SK-N-SH treated with all-trans-retinoic acid at 6 μM for 48 hours (cell line): ENCODE results near the gene ILKAP.

Experiments used
- ATAC-seq: fragments of 200-7000 bp; cut with Tn5 transposase; 3 replicates; pipeline ENCODE4 v1.9.1; 2020; ENCODE audit warnings: mild to moderate bottlenecking, moderate library complexity
- ARNTL ChIP-seq: fragments of 450-650 bp; formaldehyde crosslinking; IDR thresholded peaks from 2 replicates; pipeline ENCODE4 v1.5.0; 2020; ENCODE audit warnings: low read depth, mild to moderate bottlenecking, moderate library complexity, borderline replicate concordance
- BACH2 ChIP-seq: fragments of 250-450 bp; sonication (Bioruptor Pico); IDR thresholded peaks from 2 replicates; pipeline ENCODE4 v1.9.0; 2021; ENCODE audit warnings: mild to moderate bottlenecking, borderline replicate concordance
- CREB5 ChIP-seq: fragments of 250-450 bp; sonication (Bioruptor Pico); IDR thresholded peaks from 2 replicates; pipeline ENCODE4 v1.5.1; 2020; ENCODE audit warnings: low read depth, mild to moderate bottlenecking, moderate library complexity
- CSDC2 ChIP-seq: fragments of 250-450 bp; sonication (Bioruptor Pico); IDR thresholded peaks from 2 replicates; pipeline ENCODE4 v1.5.0; 2020; ENCODE audit warnings: mild to moderate bottlenecking, moderate library complexity
- CSRNP3 ChIP-seq: fragments of 250-450 bp; sonication (Bioruptor Pico); IDR thresholded peaks from 2 replicates; pipeline ENCODE4 v1.5.1; 2021; ENCODE audit warnings: mild to moderate bottlenecking, moderate library complexity
- ESRRG ChIP-seq: fragments of 250-450 bp; sonication (Bioruptor Pico); IDR thresholded peaks from 2 replicates; pipeline ENCODE4 v1.6.1; 2021; ENCODE audit warnings: mild to moderate bottlenecking
- ISL1 ChIP-seq: fragments of 250-450 bp; sonication (Bioruptor Pico); IDR thresholded peaks from 2 replicates; pipeline ENCODE4 v2.1.2; 2022; ENCODE audit warnings: mild to moderate bottlenecking, moderate library complexity
- OSR1 ChIP-seq: fragments of 250-450 bp; sonication (Bioruptor Pico); IDR thresholded peaks from 2 replicates; pipeline ENCODE4 v1.8.0; 2022; ENCODE audit warnings: moderate library complexity, mild to moderate bottlenecking, inconsistent platforms
- PATZ1 ChIP-seq: fragments of 250-450 bp; sonication (Bioruptor Pico); IDR thresholded peaks from 2 replicates; pipeline ENCODE4 v1.8.0; 2020; ENCODE audit warnings: mild to moderate bottlenecking, moderate library complexity, borderline replicate concordance
- PPARA ChIP-seq: fragments of 250-450 bp; sonication (Bioruptor Pico); IDR thresholded peaks from 2 replicates; pipeline ENCODE4 v1.5.0; 2020; ENCODE audit warnings: mild to moderate bottlenecking, borderline replicate concordance
- SNAI2 ChIP-seq: fragments of 250-450 bp; sonication (Bioruptor Pico); IDR thresholded peaks from 2 replicates; pipeline ENCODE4 v1.5.0; 2020; ENCODE audit warnings: mild to moderate bottlenecking, moderate library complexity
- TCF4 ChIP-seq: fragments of 250-450 bp; sonication (Bioruptor Pico); IDR thresholded peaks from 2 replicates; pipeline ENCODE4 v1.8.0; 2021; ENCODE audit warnings: mild to moderate bottlenecking, moderate library complexity, borderline replicate concordance
- TOX ChIP-seq: fragments of 250-450 bp; sonication (Bioruptor Pico); IDR thresholded peaks from 2 replicates; pipeline ENCODE4 v1.8.0; 2021; ENCODE audit warnings: mild to moderate bottlenecking, moderate library complexity, borderline replicate concordance
- TSHZ2 ChIP-seq: fragments of 250-450 bp; sonication (Bioruptor Pico); IDR thresholded peaks from 2 replicates; pipeline ENCODE4 v1.5.0; 2020; ENCODE audit warnings: mild to moderate bottlenecking, moderate library complexity
- ZC3H10 ChIP-seq: fragments of 250-450 bp; sonication (Bioruptor Pico); IDR thresholded peaks from 2 replicates; pipeline ENCODE4 v1.5.1; 2021; ENCODE audit warnings: mild to moderate bottlenecking, moderate library complexity
- ZNF565 ChIP-seq: fragments of 450-650 bp; formaldehyde crosslinking; conservative IDR thresholded peaks from 2 replicates; pipeline ENCODE4 v1.5.0; 2020; ENCODE audit warnings: low read depth, mild to moderate bottlenecking, moderate library complexity
- ZNF8 ChIP-seq: fragments of 450-650 bp; formaldehyde crosslinking; IDR thresholded peaks from 2 replicates; pipeline ENCODE4 v1.5.0; 2020; ENCODE audit warnings: mild to moderate bottlenecking, moderate library complexity

ILKAP gene

GRCh38 chr2:238163481-238164198 lies 39.9 kb downstream of the ILKAP start:
- TF ChIP-seq CREB5 (CRISPR knock-in tag) (no peak), TOX (CRISPR knock-in tag) (no peak)
- TF ChIP-seq, all 23 proteins: peak for 0
- ATAC-seq = no peak

- ATAC-seq = no peak
- TF ChIP-seq TSHZ2 = no peak
- TF ChIP-seq TOX (CRISPR knock-in tag) = no peak
- TF ChIP-seq CSDC2 (CRISPR knock-in tag) = no peak
- TF ChIP-seq ZC3H10 (CRISPR knock-in tag) = no peak
- TF ChIP-seq CSRNP3 (CRISPR knock-in tag) = no peak
- TF ChIP-seq, all 23 proteins: peak for 0
These were observed 40.6 kb downstream of the ILKAP start for GRCh38 chr2:238162846-238163441.

GRCh38 chr2:238162251-238162845 lies 41.1 kb downstream of the ILKAP start:
- no peak for TF ChIP-seq TOX (CRISPR knock-in tag)
- no peak for TF ChIP-seq ZNF565 (CRISPR knock-in tag)
- no peak for TF ChIP-seq ESRRG (CRISPR knock-in tag)
- no peak for TF ChIP-seq ISL1 (CRISPR knock-in tag)
- no peak for TF ChIP-seq CSDC2 (CRISPR knock-in tag)
- no peak for TF ChIP-seq TSHZ2
- TF ChIP-seq SNAI2 (CRISPR knock-in tag) = no peak
- no peak for TF ChIP-seq TCF4 (CRISPR knock-in tag)
- TF ChIP-seq BACH2 (CRISPR knock-in tag) = no peak
- TF ChIP-seq PPARA (CRISPR knock-in tag) = no peak
- no peak for TF ChIP-seq CSRNP3 (CRISPR knock-in tag)
- no peak for TF ChIP-seq ZC3H10 (CRISPR knock-in tag)
- TF ChIP-seq ARNTL (CRISPR knock-in tag) = no peak
- TF ChIP-seq PATZ1 (CRISPR knock-in tag) = no peak
- no peak for TF ChIP-seq OSR1 (CRISPR knock-in tag)
- TF ChIP-seq ZNF8 = no peak
- no peak for ATAC-seq
